ES-I3 (cell line): Measurements from ENCODE around the gene IL3.

Source experiments
- H3K36me3 ChIP-seq: 2 replicates; pipeline ENCODE4 v1.6.1; 2013; ENCODE audit warnings: mild to moderate bottlenecking, low read length, control low read depth, moderate library complexity; ENCODE audit not compliant: insufficient read depth
- H3K4me1 ChIP-seq: 2 replicates; pipeline ENCODE4 v1.6.1; 2013; ENCODE audit warnings: mild to moderate bottlenecking, control low read depth, low read length; ENCODE audit not compliant: insufficient read depth
- H3K9ac ChIP-seq: 2 replicates; pipeline ENCODE4 v1.6.1; 2013; ENCODE audit warnings: low read depth, mild to moderate bottlenecking, low read length, moderate library complexity
- H3K9me3 ChIP-seq: 2 replicates; pipeline ENCODE4 v1.6.1; 2013; ENCODE audit warnings: mild to moderate bottlenecking, low read length, moderate library complexity; ENCODE audit not compliant: control insufficient read depth, insufficient read depth

IL3 gene

DNA sequence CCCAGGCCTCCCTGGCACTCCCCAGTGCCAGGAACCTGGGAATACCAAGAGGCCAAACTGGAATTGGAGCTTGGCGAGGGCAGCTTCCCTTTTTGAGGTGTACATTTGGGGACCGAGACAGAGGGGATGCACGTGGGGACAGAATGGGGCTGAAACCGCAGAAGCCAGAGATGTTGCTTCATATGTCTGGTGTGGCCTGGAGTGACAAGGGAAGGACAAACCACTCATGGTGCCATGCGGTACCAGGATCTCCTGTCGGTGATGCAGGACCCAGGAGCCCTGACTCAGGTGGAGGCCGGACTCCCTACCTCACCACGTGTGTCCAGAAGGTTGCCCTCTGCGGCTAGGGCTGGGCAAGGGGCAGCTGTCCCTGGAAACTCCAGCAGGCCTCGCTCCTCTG is 9.1 kb downstream of the IL3 start:
- H3K9ac ChIP-seq, result no peak overlapping the region
- H3K36me3 ChIP-seq, result no peaks in the 10 kb centered on the region
- no peaks in the 10 kb centered on the region for H3K9me3 ChIP-seq
- H3K4me1 ChIP-seq, result peaks cover 6% of the 10 kb centered on the region; the same call in 1 of the 2 replicates

DNA sequence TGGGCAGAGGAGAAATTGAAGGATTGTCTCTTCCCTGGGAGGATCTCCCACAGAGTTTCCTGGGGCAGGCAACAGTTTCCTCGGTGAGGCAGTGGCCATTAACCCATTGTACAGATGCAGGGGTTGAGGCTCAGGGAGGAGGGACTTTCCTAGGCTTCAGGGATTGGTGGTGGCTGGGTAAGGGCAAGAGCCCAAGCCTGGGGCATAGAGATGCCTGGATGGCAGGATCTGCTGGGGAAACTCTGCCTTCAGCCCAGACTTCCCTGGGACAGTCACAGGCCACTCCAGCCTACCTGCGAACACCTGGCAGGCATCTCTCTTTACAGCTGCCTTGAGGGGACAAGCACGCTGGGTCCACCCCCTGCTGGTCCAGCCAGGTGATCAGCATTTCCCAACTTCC is 9.5 kb downstream of the IL3 start:
- no peaks in the 10 kb centered on the region for H3K9me3 ChIP-seq
- H3K4me1 ChIP-seq, result peaks cover 3% of the 10 kb centered on the region; the same call in 1 of the 2 replicates
- no peak overlapping the region for H3K9ac ChIP-seq
- H3K36me3 ChIP-seq, result no peaks in the 10 kb centered on the region

DNA sequence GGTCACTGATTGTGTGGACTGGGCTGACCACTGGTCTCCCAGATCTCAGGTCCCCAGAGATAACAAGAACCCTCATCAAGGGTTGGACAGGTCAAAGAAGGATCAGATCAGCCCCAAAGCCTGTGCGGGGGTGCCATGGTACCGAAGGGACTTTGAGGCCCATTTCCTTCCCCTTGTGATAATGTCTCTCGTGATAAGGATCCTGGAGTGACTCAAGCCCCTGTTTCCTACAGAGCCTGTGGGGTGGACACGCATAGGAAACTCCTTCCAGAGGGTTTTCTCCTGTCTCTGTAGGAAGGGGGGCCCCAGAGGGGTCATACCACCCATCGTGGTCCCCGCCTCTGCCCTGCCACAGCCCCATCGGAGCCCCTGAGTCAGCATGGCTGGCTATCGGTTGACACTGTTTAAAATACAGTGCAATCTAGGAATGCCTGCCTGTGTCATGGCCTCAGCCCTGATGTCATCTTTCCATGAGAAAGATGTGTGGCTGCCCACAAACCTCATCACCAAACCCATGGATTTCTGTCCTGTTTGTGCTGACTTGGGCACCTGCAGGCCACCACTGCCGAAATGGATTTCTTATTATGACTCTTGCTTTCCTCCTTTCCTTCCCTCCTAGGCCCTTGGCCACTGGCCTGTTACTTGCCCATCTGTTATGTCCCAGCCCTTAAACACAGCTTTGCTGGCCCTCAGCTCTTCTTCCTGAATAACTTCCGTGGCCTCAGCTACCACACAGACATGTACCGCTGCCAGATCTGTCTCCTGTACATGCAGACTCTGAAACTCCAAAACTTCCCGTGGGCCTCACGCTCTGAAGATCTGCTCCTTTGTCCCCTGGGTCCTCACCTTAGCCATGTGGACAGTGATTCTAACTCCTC is 10.2 kb downstream of the IL3 start:
- no peak overlapping the region for H3K9ac ChIP-seq
- no peaks in the 10 kb centered on the region for H3K36me3 ChIP-seq
- H3K9me3 ChIP-seq, result no peaks in the 10 kb centered on the region
- H3K4me1 ChIP-seq, result no peaks in the 10 kb centered on the region

DNA sequence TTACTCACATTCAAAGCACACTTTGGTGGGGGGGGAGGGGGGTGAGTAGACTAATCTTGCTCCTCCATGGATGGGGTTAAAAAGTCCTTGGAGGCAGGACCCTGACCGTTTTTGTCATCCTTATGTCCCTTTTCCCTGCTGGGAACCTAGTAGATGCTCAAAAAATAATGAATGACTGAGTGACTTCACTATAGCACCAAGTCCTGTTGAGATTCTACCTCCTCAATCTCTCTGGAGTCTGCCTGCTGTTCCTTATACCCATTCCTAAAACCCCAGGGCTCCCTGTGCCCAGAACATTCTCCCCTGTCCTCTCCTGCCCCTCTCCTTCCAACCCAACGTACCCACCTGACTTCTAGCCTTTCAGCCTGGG is 10.9 kb downstream of the IL3 start:
- Histone ChIP-seq H3K9ac (no peak overlapping the region), H3K9me3 (no peaks in the 10 kb centered on the region), H3K36me3 (no peaks in the 10 kb centered on the region), H3K4me1 (no peaks in the 10 kb centered on the region)

DNA sequence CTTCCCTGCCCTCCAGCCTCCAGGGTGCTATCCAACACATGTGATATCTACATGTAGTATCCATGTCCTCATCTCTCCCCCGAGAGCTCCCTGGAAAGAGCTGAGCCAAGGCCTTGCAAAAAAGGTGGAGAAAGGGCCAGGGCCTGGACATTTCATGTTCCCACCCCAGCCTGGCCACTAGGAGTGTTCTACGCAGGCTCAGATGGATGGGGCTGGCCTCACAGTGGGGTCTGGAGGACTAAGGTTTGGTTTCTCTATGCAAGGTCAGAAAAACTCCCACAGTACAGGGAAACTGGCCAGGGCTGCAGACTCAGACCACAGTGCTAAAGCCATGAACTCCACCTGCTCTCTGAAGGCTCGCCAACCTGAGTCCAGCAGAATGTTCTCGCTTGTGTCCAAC is 11.6 kb downstream of the IL3 start:
- no peaks in the 10 kb centered on the region for H3K9me3 ChIP-seq
- no peaks in the 10 kb centered on the region for H3K36me3 ChIP-seq
- H3K9ac ChIP-seq, result no peak overlapping the region
- H3K4me1 ChIP-seq, result no peaks in the 10 kb centered on the region

DNA sequence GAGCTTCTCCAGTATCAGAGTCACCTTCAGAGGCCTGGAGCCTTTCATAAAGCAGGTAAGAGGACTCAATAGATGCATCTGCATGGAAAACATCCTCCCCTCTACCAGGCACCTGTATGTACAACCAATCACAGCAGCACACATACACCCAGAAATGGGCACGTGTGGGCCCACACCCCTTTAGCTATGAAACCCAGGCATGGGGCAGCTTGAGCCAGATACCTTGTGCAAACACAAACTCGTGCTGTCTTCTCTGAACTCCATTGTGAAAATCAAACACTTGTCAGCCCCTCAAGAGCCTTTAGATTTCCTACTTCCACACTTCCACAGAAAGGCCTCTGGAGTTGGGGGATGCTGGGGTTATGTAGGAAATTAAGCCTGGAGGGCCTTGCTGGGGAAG is 12.1 kb downstream of the IL3 start:
- H3K9me3 ChIP-seq, result no peaks in the 10 kb centered on the region
- H3K4me1 ChIP-seq, result no peaks in the 10 kb centered on the region
- no peak overlapping the region for H3K9ac ChIP-seq
- H3K36me3 ChIP-seq, result no peaks in the 10 kb centered on the region

DNA sequence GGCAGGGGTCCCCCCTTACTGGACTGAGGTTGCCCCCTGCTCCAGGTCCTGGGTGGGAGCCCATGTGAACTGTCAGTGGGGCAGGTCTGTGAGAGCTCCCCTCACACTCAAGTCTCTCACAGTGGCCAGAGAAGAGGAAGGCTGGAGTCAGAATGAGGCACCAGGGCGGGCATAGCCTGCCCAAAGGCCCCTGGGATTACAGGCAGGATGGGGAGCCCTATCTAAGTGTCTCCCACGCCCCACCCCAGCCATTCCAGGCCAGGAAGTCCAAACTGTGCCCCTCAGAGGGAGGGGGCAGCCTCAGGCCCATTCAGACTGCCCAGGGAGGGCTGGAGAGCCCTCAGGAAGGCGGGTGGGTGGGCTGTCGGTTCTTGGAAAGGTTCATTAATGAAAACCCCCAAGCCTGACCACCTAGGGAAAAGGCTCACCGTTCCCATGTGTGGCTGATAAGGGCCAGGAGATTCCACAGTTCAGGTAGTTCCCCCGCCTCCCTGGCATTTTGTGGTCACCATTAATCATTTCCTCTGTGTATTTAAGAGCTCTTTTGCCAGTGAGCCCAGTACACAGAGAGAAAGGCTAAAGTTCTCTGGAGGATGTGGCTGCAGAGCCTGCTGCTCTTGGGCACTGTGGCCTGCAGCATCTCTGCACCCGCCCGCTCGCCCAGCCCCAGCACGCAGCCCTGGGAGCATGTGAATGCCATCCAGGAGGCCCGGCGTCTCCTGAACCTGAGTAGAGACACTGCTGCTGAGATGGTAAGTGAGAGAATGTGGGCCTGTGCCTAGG is 13.0 kb downstream of the IL3 start, which contains the start of gene CSF2:
Gene CSF2 (plus strand): TSS at position 559 of the 783 bp plus-strand sequence. CDS start 35 bp downstream, at position 594.
- no peaks in the 10 kb centered on the region for H3K9me3 ChIP-seq
- no peaks in the 10 kb centered on the region for H3K4me1 ChIP-seq
- H3K9ac ChIP-seq, result no peak within 1 kb of the TSS
- no peaks in the 10 kb centered on the region for H3K36me3 ChIP-seq

DNA sequence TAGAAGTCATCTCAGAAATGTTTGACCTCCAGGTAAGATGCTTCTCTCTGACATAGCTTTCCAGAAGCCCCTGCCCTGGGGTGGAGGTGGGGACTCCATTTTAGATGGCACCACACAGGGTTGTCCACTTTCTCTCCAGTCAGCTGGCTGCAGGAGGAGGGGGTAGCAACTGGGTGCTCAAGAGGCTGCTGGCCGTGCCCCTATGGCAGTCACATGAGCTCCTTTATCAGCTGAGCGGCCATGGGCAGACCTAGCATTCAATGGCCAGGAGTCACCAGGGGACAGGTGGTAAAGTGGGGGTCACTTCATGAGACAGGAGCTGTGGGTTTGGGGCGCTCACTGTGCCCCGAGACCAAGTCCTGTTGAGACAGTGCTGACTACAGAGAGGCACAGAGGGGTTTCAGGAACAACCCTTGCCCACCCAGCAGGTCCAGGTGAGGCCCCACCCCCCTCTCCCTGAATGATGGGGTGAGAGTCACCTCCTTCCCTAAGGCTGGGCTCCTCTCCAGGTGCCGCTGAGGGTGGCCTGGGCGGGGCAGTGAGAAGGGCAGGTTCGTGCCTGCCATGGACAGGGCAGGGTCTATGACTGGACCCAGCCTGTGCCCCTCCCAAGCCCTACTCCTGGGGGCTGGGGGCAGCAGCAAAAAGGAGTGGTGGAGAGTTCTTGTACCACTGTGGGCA is 13.8 kb downstream of the IL3 start:
- H3K4me1 ChIP-seq, result no peaks in the 10 kb centered on the region
- no peak overlapping the region for H3K9ac ChIP-seq

DNA sequence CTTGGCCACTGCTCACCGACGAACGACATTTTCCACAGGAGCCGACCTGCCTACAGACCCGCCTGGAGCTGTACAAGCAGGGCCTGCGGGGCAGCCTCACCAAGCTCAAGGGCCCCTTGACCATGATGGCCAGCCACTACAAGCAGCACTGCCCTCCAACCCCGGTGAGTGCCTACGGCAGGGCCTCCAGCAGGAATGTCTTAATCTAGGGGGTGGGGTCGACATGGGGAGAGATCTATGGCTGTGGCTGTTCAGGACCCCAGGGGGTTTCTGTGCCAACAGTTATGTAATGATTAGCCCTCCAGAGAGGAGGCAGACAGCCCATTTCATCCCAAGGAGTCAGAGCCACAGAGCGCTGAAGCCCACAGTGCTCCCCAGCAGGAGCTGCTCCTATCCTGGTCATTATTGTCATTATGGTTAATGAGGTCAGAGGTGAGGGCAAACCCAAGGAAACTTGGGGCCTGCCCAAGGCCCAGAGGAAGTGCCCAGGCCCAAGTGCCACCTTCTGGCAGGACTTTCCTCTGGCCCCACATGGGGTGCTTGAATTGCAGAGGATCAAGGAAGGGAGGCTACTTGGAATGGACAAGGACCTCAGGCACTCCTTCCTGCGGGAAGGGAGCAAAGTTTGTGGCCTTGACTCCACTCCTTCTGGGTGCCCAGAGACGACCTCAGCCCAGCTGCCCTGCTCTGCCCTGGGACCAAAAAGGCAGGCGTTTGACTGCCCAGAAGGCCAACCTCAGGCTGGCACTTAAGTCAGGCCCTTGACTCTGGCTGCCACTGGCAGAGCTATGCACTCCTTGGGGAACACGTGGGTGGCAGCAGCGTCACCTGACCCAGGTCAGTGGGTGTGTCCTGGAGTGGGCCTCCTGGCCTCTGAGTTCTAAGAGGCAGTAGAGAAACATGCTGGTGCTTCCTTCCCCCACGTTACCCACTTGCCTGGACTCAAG is 14.6 kb downstream of the IL3 start:
- no peaks in the 10 kb centered on the region for H3K9me3 ChIP-seq
- H3K9ac ChIP-seq, result no peak overlapping the region
- no peaks in the 10 kb centered on the region for H3K36me3 ChIP-seq
- no peaks in the 10 kb centered on the region for H3K4me1 ChIP-seq

More for the DNA sequence above, 13.8 kb downstream of the IL3 start:
- no peaks in the 10 kb centered on the region for H3K9me3 ChIP-seq
- no peaks in the 10 kb centered on the region for H3K36me3 ChIP-seq

DNA sequence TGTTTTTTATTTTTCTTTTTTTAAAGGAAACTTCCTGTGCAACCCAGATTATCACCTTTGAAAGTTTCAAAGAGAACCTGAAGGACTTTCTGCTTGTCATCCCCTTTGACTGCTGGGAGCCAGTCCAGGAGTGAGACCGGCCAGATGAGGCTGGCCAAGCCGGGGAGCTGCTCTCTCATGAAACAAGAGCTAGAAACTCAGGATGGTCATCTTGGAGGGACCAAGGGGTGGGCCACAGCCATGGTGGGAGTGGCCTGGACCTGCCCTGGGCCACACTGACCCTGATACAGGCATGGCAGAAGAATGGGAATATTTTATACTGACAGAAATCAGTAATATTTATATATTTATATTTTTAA is 15.2 kb downstream of the IL3 start:
- no peaks in the 10 kb centered on the region for H3K36me3 ChIP-seq
- no peaks in the 10 kb centered on the region for H3K4me1 ChIP-seq
- H3K9ac ChIP-seq, result no peak overlapping the region

DNA sequence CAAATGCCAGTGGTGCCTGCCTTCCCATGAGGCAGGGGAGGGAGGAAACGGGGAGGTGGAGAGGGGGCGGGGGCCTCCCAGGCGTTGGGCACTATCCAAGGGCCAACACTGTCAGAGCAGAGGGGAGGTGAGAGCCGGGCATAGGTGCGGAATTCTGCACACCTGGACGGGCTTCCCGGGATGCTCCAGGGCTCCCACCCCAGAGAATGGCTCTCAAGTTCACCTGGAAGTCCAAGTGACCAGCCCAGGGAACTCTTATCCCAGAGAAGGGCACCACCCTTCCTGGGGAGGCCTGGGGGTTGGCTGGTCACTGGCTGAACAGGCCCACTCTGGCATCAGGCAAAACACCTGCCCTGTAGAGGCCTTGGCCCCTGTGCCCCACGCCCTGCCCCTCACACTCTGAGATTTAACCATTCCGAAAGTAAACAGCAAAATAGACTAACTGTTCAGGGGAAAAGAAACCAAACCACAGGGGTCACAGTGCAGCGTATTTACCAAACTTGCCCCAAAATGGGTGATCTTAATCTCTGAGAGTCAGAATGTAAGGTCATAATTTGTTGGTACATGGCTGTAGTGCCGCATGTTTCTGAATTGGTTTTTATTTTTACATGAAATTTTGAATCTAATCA is 15.9 kb downstream of the IL3 start:
- no peaks in the 10 kb centered on the region for H3K9me3 ChIP-seq
- no peaks in the 10 kb centered on the region for H3K36me3 ChIP-seq
- H3K4me1 ChIP-seq, result no peaks in the 10 kb centered on the region
- no peak overlapping the region for H3K9ac ChIP-seq

More for the DNA sequence above, 15.2 kb downstream of the IL3 start:
- H3K9me3 ChIP-seq, result no peaks in the 10 kb centered on the region

DNA sequence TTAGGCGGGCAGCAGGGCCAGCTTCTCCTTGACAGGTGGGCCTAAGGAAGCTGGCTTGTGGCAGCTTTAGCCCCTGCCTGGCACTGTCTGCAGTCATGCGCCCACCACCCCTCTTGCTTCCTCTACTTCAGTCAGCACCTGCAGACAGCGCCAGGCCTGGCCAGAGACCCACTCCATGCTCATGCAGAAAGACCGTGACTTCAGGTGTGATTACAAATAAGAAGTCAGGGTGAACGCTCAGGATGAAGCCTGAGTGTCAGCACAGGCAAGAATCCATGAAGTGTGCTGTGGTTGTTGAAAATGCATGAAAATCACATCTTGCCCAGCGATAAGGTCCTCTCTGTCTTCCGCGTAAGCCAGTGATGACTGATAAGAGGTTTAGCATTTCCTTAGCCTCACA is 16.5 kb downstream of the IL3 start:
- Histone ChIP-seq H3K9me3 (no peaks in the 10 kb centered on the region), H3K4me1 (no peaks in the 10 kb centered on the region)

DNA sequence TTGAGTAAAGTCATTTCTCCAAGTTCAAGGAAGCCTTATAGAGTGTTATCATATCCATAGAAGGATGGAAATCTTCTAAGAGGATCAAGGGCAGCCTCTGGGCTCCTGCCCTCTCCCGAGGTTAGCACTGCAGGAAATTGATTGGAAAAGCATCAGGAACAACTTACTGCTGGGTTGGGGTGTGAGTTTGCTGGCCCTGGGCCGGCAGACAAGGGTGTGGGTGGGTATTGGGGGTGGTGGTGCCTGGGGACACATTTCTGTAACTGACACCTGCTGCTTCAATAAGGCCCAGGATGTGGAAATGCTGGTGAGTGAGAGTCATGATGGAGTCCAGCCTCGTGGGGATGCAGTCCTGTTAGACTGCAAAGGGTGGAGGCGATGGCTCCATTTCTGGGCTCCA is 18.6 kb downstream of the IL3 start:
- H3K9ac ChIP-seq, result no peak overlapping the region
- no peaks in the 10 kb centered on the region for H3K4me1 ChIP-seq
- no peaks in the 10 kb centered on the region for H3K36me3 ChIP-seq
- no peaks in the 10 kb centered on the region for H3K9me3 ChIP-seq

More for the DNA sequence above, 16.5 kb downstream of the IL3 start:
- Histone ChIP-seq H3K36me3 (no peaks in the 10 kb centered on the region), H3K9ac (no peak overlapping the region)
